ENCODE data around the gene KDM8. TPM values are rescaled to one million over a fixed set of nuclear protein-coding genes. Genes with fewer than 3 reads are reported as not detected.

KDM8 gene
- total RNA-seq, 1 donor from 2014 or later: 8.6 TPM

DNA sequence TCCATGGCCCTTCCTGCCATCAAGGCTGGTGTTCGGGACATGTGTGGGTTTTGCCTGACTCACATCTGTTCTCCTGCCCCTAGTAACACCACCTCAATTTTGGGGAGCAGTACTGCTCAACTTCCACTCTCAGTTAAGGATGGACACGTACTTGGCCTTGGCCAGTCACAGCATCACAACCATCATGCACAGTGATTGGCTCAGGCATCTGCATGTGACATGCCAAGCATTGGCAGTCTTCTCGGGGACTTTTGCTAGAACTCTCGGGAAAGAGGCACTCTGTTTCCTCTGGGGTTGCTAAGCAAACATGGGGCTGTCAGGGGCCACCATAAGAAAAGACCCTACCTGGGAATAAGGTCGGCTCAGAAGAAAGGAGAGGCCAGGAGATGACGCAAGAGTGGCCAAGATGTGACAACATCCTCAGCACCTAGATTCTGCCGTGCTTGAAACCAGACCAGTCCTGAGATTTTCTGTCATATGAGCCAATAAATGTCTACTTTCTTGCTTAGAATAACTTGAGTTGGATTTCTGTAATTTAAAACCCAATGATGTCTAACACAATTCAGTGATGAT is 11.9 kb upstream of the KDM8 start:
- Histone ChIP-seq H3K27ac (no peak overlapping the region), H3K4me3 (no peak overlapping the region), H3K9me3 (no peaks in the 10 kb centered on the region), H3K4me1 (no peaks in the 10 kb centered on the region), H3K36me3 (no peaks in the 10 kb centered on the region), H3K27me3 (ENCODE audit: low read depth) (peaks cover 7% of the 10 kb centered on the region)
- ATAC-seq (no peak), DNase-seq (peak; percentile 5)
- TF ChIP-seq CTCF (IDR thresholded peaks at IDR 0.05): no peak
- intact Hi-C loops (cut with DNase I): no loop called here

GRCh38 chr16:27193300-27193990 is 9.9 kb upstream of the KDM8 start:
- no peak for ATAC-seq
- H3K4me1 ChIP-seq: no peaks in the 10 kb centered on the region
- peaks cover 7% of the 10 kb centered on the region for H3K27me3 ChIP-seq (ENCODE audit: low read depth)
- H3K36me3 ChIP-seq: no peaks in the 10 kb centered on the region
- intact Hi-C loops (cut with DNase I): no loop called here
- H3K9me3 ChIP-seq: no peaks in the 10 kb centered on the region
- no peak overlapping the region for H3K27ac ChIP-seq
- no peak for DNase-seq
- H3K4me3 ChIP-seq: no peak overlapping the region
- TF ChIP-seq CTCF (IDR thresholded peaks at IDR 0.05): no peak

GRCh38 chr16:27195076-27195741 is 8.1 kb upstream of the KDM8 start:
- H3K9me3 ChIP-seq: no peaks in the 10 kb centered on the region
- no peaks in the 10 kb centered on the region for H3K36me3 ChIP-seq
- DNase-seq (peak; percentile 35), ATAC-seq (no peak)
- no peak for TF ChIP-seq CTCF (IDR thresholded peaks at IDR 0.05)
- intact Hi-C loops (cut with DNase I): no loop called here
- H3K4me3 ChIP-seq: no peak overlapping the region
- no peak overlapping the region for H3K27ac ChIP-seq
- H3K4me1 ChIP-seq: peaks cover 4% of the 10 kb centered on the region
- no peaks in the 10 kb centered on the region for H3K27me3 ChIP-seq (ENCODE audit: low read depth)

GRCh38 chr16:27195941-27196595 is 7.3 kb upstream of the KDM8 start:
- Histone ChIP-seq H3K36me3 (no peaks in the 10 kb centered on the region), H3K4me3 (no peak overlapping the region), H3K9me3 (no peaks in the 10 kb centered on the region), H3K4me1 (peaks cover 4% of the 10 kb centered on the region), H3K27ac (no peak overlapping the region), H3K27me3 (ENCODE audit: low read depth) (no peaks in the 10 kb centered on the region)
- intact Hi-C loops (cut with DNase I): no loop called here
- no peak for TF ChIP-seq CTCF (IDR thresholded peaks at IDR 0.05)
- no peak for ATAC-seq
- DNase-seq: no peak

DNA sequence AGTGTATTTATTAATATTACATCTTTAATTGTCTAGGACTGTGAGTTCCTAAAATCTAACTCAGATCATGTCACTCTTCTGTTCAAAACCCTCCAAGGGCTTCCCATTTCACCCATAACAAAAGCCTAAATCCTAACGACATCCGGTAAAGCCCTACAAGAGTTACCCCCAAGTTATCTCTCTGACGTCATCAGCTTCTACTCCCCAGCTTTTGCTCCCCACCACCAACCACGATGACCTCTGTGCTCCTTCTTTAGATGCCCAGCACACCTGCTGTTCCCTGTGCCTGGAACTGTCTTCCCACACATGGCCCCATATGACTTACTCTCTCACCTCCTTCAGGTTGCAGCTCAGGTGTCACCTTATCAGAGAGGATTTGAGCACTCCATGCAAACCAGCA is 6.3 kb upstream of the KDM8 start:
- no peak for TF ChIP-seq CTCF (IDR thresholded peaks at IDR 0.05)
- no peak for DNase-seq
- Histone ChIP-seq H3K9me3 (no peaks in the 10 kb centered on the region), H3K4me3 (no peak overlapping the region), H3K27me3 (ENCODE audit: low read depth) (no peaks in the 10 kb centered on the region), H3K27ac (no peak overlapping the region), H3K4me1 (peaks cover 4% of the 10 kb centered on the region), H3K36me3 (no peaks in the 10 kb centered on the region)
- intact Hi-C loops (cut with DNase I): no loop called here
- no peak for ATAC-seq
